NK-92 (cell line): ENCODE measurements around the gene PPP2R2C.

ENCODE experiments used
- DNase-seq: peaks from one replicate; lab custom pipeline; 2025; ENCODE audit not compliant: unreplicated experiment; lab: John Stamatoyannopoulos, UW

PPP2R2C gene

DNA sequence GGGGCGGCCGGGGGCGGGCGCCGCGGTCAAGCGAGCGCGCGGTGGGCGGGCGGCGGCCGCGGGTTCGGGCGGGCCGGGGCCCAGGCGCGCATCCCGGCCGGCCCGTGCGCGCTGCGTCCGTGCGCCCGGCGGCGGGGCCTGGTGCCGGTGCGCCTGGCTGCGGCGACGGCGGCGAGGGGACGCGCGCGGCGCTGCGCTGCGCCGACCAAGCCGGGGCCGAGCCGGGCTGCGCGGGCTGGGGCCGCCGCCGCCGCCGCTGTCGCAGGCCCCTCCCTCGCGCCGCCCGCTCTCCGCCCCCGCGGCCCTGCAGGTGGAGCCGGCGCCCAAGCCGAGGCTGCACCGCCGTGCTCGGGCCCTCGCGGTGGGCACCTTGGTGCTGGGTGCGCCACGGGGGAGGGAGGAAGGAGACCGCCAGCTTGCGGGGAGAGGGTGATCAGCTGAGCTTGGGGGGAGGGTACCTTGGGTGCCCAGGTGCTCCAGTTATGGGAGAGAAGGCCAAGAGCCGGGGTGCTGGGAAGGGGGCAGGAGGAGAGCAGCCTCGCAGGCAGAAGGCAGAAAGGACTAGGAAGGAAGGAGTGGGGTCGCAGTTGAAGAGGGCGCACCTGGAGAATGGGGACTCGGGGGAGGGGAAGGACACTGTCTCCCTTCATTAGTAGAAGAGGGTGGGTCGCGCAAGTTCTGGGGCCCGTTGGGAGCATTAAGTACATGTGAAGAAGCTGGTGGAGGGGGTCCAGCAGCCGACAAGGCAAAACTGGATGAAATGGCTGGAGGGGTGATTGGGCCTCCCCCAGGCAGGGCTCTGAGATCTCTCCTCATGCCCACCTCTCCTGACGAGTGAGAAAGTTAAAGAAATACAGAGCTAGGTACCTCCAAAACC is at the start of gene PPP2R2C:
PPP2R2C (minus strand) TSS at position 228 of the 877 bp plus-strand sequence. CDS start 385 bp downstream, outside the sequence.
- no peak for DNase-seq

DNA sequence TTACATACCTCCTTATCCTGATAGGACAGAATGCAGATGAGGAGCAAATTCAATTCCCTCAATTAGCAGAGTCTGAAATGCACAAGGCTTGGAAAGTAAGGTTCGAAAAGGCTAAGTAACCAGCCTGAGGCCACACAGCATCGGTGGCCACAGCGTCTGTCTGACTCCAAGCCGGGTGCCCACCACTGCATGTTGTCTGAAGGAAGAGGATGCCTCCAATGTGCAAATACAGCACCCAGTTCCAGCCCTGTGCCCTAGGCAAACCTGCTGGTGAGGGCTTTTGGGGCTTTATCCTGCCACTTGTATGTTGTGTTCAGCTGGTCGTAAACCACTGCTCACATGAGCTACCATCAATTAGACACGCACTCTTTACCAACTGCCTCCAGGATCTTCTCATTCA is 48.6 kb upstream of the PPP2R2C start:
- no peak for DNase-seq

DNA sequence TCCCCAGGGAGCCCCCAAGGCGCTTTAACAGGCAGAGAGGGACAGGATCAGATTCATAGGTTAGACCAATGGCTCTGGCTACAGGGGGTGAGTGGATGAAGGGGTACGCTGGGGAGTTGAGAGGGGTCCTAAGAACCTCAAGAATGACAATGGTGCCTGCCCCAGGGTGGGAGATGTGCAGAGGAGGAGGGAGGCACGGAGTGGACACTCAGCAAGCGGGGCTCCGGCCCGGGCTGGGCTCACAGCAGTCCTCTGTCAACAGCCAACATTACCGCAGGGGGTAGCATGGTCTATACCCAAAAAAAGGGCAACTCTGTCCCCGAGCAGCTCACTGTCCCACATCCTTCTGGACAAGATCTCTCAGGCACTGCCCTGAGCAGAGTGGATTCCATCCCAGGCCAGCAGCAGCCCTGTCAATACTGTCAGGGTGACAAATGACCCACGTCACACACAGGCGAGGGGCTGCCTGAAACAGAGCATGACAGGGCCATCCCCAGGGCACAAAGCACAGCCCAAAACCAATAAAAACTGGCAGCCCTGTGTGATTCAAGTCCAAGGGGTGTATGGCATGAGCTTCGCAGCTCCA is 47.7 kb upstream of the PPP2R2C start:
- no peak for DNase-seq

DNA sequence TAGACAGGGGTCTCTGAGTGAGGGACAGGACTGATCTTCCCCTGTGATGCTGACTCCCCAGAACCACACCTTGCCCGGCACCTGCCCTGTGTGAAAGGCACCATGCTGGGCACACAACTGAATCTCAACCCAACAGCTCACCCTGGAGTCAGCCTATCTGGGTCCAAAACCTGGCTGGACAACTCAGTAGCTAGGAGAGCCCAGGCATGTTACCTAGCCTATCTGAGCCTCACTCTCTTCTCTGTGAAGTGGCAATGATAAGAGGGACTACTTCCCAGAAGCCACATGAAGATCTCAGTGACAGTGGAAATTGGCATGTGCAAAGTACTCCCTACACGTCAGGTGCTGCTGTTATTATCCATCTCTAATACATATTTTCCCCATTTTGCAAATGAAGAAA is 44.8 kb upstream of the PPP2R2C start:
- DNase-seq, result no peak

DNA sequence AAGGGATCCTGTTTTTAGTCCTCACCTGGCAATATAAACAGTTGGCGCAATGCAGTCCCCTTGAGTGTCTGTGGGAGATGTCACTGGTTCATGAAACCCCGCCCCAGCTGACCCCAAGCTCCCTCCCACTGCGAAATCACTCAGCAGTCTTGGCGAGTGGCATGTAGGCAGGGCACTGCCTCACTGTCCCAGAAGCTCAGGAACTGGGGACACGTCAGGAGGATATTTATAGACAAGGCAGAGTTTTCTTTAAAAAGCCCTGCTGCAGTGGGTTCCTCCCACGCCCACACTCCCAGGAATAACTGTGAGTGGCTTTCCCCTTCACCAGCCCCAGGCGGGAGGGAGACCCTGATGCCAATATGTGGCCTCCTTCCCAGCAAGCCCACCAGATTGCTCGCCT is 44.3 kb upstream of the PPP2R2C start:
- no peak for DNase-seq

DNA sequence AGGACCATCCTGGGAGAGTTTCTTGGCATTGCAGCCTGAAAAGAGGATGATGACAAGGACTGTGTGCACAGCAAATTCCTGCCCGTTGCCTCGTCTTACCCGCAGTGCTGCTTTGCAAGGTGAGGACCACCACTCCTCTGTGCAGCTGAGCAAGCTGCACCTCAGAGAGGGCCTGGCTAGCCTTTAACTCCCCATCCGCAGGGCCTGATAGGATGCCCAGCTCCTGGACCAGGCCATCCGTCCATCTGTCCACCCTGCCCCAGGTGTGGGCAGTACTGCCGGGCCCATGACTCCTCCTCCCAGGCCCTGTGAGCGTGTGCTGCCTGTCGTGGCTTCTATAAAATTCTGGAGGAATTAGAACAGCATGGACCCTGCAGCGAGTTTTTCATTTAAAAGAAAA is 43.9 kb upstream of the PPP2R2C start:
- no peak for DNase-seq

DNA sequence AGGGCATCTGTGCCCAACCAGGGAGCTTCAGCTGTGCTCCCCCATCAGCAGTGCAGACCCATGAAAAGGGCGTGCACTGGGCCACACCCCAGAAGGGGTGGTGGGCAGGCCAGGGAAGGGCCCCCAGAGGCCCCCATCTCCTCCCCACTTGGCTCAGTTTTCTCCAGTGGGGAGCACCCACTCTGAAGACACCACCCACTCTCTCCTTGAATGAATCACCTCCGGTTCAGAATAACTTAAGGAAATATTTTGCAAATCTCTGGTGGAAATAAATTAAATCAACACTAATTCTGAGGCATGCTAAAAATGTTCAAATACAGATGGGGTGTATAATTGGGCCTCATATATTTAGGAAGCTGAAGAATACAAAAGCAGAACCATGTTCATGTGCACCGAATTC is 41.3 kb upstream of the PPP2R2C start:
- DNase-seq, result no peak

DNA sequence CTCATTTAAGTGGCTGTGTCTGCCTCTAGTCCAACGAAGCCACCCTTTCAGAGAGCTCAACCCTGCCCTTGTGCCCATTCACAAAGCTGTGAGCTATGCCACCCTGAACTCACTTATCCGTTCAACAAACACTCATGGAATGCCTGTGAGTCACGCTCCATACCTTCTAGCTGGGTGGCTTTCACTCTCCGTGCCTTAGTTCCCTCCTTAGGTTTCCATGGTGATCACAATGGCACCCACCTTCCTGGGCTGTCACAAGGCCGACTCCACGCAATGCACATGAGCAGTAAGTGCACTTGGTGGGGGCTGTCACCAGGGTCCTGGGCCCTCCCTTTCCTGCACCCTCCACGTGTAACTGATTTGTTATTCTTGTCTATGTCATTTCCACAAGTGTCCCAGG is 37.2 kb upstream of the PPP2R2C start:
- no peak for DNase-seq

DNA sequence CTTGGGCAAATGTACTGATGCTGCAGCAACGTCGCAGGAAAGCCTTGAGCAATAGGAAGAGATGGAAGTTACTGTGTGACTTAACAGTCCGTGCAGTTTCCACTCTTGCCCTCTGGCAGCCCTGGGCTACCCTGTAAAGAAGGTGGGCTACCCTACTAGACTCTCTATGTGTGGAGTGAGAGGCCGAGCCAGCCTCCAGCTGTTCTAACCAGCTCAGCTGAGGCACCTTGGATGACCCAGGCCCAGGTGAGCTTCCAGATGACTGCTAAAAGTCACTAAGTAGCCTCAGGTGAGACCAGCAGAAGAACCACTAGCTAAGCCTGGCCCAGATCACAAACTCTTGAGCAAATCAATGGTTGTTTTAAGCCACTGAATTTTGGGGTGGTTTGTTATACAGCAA is 34.9 kb upstream of the PPP2R2C start:
- DNase-seq, result no peak

DNA sequence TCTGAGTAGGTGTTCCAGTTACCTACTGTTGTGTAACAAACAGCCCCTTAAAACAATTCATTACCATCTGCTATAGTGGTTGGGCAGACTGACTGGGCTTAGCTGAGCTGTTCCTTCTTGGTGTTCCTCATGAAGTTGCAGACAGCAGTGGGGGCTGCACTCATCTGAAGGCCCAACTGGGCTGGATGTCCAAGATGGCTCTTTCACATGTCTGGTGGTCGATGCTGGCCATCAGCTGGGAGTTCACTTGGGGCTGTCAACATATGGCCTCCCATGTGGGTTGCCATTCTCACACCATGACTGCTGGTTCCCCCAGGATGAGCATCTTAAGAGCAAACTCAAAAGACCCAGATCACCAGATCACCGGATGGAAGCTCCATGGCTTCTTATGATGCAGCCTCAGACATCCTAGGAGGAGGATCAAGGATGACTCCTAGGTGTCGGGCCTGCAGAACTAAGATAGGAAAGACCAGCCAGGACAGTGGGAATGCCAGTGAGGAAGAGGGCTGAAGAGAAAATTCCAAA is 34.3 kb upstream of the PPP2R2C start:
- no peak for DNase-seq

DNA sequence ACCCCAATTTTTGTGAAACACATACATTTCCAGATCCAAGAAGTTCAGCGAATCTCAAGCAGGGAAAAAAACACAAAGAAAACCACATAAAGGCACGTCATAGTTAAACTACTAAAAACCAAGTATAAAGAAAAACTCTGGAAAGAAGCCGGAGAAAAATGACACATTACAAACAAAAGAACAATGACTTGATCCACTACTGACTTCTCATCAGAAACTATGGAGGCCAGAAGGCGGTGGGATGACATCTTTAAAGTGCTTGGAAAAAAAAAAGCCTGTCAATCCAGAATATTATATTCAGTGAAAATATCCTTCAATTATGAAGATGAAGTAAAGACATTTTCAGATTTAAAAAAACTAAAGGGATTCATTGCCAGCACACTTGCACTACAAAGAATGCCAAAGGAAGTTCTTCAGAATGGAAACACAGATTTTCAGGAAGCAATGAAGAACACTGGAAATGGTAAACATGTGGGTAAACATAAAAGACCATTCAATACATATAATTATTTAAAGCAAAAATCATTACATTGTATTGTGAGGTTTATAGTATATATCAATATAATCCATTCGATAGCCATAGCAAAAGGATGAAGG is 32.6 kb upstream of the PPP2R2C start:
- DNase-seq, result no peak

DNA sequence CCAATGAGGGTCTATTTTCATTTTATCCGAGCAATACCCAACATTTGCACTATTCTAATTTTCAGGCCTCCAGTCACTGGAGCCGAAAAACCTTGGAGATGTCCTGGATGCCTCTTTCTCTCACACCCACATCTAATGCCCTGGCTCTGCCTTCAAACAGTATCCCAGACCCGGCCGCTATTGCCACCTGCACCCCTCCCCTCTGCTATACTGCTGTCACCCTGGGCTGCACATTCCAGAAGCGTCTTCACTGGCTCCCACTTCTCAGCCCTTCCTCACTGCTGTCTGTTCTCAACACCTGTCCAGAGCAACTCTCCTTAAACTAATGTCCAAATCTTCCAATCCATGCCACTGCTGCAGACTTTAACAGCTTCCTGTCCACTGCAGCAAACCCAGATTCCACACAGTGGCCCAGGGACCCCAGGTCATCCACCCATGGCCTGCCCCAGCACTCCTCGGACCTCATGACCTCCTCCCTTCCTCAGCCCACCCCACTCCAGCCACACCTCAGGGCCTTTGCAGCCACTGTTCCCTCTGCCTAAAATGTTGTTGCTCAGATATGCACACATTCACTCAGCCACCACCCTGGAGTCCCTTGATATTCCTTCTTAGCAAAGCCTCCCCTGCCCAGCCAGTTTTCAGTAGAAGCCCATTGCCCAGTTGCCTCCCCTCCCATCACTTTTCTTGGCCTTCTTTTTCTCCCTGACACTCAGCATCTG is 30.5 kb upstream of the PPP2R2C start:
- no peak for DNase-seq

DNA sequence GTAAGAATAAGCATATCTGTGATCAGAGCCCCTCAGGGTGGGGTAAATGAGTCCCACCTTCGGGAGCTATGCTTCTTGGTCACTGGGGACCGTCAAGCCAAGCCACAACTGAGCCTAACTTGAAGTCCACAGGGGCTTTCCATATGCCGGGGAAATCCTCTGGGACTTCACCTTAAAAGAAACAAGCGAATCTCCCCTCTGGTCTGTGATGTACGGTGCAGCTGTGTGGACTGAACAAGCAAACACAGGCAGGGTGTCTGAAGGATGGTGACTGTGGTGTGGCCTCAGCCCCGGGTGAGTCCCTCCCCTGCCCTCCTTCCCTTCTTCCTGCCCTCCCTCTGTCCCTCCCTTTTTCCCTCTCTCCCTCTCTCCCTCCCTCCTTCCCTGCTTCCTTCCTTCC is 29.7 kb upstream of the PPP2R2C start:
- no peak for DNase-seq

DNA sequence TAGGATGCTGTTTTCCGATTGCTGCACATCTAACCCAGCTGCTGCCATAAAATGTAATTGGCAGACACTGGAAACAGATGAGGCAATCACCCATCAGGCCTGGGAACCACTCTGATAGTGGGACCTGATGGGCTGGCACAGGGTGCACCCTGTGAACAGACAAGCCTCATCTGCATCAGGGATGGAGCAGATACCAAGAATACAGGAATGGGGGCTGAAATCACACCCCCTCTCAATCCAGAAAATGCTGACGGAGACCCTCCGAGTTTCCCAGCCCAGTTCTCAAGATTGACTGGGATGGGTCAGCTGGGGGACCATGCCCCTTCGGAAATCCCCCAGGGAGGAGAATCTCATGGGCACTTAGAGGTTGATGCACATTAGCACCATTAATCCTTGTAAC is 28.8 kb upstream of the PPP2R2C start:
- no peak for DNase-seq

DNA sequence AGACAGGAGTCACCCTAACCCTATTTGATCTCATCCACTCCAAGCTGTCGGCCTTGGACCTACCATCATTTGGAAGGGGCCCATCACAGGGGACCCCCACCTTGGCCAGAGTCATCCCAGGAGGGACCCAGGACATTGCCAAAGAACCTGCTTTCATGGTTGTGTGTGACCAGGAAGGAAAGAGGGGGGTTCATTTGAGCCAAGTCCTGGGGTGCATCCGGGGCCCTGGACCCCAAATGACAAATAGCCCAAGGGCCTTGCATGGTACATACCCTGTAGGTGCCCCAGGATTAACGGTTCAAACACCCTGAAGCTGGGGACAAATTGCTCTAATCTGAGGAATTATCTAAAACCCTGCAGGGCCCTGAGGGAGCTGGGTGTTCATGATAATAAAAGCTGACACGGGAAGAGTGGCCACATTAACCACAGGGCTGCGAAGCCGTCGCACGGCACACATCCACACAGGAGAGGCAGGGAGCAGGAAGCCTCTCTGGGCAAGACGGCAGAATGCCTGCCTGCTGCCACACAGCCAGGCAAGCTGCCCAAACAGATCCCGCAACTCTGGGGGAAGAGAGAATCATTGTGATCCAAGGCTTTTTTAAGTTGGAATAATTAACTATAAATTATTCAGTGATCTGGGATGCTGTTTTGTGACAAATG is 28.2 kb upstream of the PPP2R2C start:
- DNase-seq, result no peak

DNA sequence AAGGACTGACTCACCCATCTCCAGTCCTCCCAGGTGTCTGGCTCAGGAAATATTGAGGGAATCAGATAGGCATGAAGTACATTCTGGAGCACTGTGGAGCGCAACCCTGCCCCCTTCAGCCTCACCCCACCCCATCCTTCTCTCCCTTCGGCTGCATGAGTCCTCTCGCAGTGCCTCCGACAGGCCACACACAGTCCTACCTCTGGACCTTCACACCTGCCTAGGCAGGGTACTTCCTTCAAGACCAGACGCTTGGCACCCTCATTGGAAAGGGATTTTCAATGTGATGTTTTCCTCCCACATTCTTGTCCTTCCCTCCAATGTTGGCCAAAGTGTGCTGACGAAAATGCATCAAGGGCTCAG is 26.8 kb upstream of the PPP2R2C start:
- DNase-seq, result no peak

DNA sequence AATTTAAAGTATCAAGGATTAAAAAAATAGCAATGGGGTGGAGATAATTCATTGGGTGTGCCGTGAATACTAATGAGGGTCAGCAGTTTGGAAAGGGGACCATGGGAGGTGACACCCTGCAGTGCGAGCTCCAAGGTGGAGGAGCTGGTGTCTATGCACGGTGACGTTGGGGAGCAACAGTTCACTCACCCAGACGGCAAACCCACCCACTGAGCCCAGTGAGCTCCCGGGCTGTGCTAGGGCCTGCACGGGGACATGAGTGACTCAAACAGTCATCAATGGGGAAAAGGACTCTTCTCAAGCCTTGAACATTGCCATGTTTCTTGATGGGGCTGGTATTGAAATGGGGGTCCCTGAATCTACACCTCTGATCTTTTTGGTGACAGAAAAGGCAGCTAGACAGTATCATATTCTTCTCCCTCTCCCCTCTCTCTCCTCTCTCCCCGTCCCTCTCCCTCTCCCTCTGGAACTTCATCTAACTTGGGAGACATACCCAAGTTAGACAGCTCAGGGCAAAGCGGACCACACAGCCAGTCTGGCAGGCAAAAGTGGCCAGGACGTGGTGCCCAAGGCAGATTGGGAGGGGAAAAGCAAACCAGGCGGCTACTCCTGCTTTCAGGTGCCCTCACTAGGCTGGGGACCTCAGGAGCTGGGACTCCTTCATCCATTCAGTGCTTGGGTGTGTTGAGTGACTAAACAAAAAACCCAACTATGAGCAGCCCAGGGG is 26.3 kb upstream of the PPP2R2C start:
- no peak for DNase-seq

DNA sequence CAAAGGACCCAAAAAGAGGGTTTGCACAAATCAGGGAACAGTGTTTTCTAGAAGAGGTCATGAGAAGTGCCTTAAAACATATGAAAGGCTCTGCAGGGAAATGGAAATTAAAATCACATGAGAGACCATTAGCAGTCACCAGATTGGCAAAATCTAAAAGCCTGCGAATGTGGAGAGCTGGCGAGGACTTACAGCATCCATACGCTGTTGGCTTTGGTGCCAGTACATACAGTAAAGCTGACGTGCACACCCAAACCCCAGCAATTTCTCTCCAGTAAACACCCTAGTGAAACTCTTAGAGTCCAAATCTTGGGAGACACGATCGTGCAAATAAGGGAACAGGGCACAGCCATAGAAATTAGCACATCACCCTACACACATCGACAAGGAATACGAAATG is 25.4 kb upstream of the PPP2R2C start:
- no peak for DNase-seq

DNA sequence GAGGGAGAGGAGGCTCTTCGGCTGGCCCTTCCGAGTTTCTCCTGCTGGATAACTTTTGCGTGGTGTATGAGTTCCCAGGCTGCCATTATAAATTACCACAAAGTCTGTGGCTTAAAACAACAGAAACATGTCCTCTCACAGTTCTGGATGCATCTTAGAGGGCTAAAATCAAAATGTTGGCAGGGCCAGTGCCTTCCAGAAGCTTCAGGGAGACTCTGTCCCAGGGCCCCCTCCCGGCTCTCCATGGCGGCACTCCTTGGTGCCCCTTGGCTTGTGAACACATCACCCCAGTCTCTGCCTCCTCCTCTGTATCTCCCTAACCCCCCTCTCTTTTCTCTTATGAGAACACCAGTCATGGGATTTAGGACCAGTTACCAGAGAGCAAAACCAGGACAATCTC is 23.3 kb upstream of the PPP2R2C start:
- no peak for DNase-seq

DNA sequence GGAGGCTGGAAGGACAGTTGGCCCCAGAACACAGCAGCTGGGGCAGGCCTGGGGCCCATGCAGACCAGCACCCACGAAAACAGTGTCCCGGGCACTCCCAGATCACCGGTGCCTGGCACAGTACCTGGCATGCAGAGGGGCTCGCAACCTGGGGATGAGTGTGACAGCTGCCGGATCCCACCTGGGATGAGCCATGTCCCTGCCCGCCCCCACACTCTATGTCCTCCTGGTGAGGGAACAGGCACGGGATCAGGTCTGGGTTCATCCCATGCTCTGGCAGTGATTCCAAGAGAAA is 22.8 kb upstream of the PPP2R2C start:
- DNase-seq, result no peak
